GM12874 (cell line): Measurements from ENCODE around the gene DNAJC13.

Source experiments
- TF ChIP-seq, protein P1 (sequence below): IDR thresholded peaks from 2 replicates; pipeline ENCODE4 v1.5.1; 2011; ENCODE audit warnings: low read depth, mild to moderate bottlenecking, control low read depth, low read length, moderate library complexity; ENCODE audit not compliant: insufficient read depth

The DNAJC13 gene

DNA sequence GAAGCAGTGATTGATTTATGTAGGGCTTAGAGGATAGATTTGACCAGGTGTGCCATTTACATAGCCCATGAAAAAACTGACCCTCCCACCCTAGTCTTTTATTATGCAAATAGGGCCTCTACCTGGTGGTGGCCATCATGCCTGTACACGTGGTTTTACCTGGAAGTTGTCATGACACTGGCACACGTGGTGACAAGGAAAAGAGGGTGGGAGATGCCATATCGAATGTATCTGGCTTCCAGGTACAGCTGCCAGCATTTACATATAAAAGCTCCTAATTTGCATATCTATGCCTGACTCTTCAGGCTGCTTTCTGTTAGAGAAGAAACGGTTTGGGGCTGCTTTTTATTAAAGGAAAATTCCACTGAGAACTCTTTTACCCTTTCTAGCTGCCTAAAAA lies 35.0 kb upstream of the DNAJC13 start:
- TF ChIP-seq, protein P1, sequence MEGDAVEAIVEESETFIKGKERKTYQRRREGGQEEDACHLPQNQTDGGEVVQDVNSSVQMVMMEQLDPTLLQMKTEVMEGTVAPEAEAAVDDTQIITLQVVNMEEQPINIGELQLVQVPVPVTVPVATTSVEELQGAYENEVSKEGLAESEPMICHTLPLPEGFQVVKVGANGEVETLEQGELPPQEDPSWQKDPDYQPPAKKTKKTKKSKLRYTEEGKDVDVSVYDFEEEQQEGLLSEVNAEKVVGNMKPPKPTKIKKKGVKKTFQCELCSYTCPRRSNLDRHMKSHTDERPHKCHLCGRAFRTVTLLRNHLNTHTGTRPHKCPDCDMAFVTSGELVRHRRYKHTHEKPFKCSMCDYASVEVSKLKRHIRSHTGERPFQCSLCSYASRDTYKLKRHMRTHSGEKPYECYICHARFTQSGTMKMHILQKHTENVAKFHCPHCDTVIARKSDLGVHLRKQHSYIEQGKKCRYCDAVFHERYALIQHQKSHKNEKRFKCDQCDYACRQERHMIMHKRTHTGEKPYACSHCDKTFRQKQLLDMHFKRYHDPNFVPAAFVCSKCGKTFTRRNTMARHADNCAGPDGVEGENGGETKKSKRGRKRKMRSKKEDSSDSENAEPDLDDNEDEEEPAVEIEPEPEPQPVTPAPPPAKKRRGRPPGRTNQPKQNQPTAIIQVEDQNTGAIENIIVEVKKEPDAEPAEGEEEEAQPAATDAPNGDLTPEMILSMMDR: no peak

GRCh38 chr3:132382688-132383194 lies 34.6 kb upstream of the DNAJC13 start:
- TF ChIP-seq, protein P1: no peak

- TF ChIP-seq, protein P1: no peak
Measured at GRCh38 chr3:132386259-132386658, 31.0 kb upstream of the DNAJC13 start.

DNA sequence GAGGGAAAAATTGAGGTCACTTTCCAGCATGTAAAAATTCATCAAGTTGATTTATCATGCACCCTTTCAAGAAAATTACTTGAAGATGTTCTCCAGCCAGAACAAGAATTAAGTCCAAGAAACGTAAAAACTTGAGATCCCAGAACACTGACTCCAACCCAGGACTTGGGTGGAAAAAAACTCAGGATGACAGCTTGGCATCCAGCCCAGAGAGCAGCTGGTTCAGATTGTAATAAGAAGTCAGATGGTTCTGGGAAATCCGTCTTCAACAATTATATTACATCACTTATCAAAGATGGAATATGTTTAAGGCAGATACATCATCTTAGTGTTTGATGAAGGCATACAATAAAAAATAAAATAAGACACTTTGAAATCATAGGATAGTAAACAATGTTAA lies 23.0 kb upstream of the DNAJC13 start:
- TF ChIP-seq, protein P1: no peak

- TF ChIP-seq, protein P1: no peak
Measured at GRCh38 chr3:132395126-132395525, 22.2 kb upstream of the DNAJC13 start.

DNA sequence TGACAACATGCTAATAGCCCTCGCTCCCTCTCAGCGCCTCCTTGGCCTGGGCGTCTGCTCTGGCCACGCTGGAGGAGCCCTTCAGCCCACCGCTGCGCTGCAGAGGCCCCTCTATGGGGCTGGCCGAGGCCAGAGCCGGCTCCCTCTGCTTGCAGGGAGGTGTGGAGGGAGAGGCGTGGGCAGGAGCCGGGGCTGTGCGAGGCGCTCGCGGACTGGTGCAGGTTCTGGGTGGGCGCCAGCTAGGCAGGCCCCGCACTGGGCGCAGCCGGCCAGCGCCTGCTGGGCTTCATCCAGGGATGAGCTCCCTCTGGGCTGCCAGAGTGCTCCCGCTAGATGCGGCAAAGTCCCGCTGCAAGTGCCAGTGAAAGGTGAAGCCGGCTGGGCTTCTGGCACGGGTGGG lies 21.0 kb upstream of the DNAJC13 start:
- TF ChIP-seq, protein P1: no peak

DNA sequence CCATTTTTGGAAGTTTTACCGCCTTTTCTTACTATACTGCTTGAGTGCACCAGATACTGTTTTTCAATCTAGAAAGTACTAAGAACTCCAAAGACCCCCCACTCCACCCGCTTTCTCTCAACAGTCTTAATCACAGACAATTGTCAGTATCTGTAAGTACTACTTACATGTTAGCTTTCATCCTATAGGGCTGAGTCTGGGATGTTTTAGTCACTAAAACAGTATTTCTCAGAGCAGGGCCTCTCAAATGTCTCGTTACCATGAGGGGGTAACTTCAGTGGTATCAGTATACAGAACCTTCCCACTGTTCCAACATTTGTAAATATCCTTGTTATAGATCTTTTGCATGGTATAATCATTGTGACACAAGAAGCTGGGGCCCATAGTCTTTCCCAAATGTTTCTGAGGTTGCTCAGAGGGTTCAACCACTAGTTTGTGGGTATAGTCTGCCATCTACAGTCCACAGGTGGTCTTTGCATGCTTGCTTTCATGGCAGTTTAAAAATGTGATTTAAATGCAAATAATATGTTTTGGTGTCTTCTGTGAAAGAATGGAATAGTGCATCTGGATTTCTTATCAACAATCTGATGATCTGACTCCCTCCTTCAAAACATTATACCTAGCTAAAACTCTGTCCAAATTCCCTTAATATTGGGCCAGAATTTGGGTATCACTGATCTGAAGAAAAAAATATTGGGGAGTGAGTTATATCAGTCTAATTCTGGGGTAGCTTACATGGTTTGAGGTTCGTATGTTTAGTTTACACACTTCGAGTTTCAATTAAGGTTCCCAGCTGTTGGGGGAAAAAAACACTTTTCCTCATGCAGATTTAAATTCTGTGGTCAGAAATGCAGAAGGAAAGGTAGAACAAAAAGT lies 18.0 kb upstream of the DNAJC13 start:
- TF ChIP-seq, protein P1: peak; percentile 71
